ENCODE results near the gene COL6A2.
"Not testable (repeated sequence)": the region's sequence is repeated elsewhere in the genome, so short reads cannot be mapped to it uniquely, and the experiment has no call there.

- not testable (repeated sequence) for TF ChIP-seq EZH2 (IDR thresholded peaks at IDR 0.05; ENCODE audit: borderline replicate concordance, low read depth, low read length, poor library complexity, severe bottlenecking); CTCF (conservative IDR thresholded peaks at IDR 0.05; ENCODE audit: low read depth, low read length)
These were observed 78.7 kb downstream of the COL6A2 start for GRCh38 chr21:46176443-46177129.
